ENCODE results near the gene PEBP1.

PEBP1 gene

DNA sequence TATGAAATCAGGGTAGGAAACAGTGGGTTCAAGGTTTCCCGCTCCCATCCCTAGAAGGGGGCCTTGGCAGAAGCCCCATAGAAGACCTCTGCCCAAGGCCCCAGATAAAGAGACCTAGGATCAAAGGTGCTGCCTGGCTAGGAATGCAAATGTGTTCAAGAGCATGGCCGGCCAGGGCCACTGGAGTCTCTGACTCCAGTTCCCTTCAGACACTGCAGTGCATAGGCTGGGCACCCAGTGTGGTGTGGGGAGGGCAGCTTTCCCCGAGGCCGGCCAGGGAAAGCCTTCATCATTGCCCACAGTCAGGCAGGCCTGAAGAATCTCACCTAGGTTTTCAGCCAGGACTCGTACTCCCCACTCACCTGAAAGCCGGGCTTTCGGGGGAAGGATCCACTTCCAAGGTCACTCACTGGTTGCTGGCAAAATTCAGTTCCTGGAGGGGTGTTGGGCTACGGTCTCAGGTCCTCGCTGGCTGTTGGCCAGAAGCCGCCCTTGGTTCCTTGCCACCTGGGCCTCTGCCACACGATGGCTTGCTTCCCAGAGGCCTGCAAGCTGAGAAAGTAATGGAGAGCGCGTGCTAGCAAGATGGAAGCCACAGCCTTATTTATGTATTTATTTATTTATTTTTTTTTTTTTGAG, 9.7 kb upstream of the PEBP1 start:
- peaks cover 0 to 4% of the 10 kb centered on the region in 2 experiments; a peak in 2 of 3 replicates for H3K36me3 ChIP-seq (ENCODE audit: control insufficient read depth in 2 of 2, insufficient read depth in 1 of 2, low read length in 2 of 2)
- H3K27ac ChIP-seq (ENCODE audit: extremely low read depth, low read depth, low read length), result no peak overlapping the region
- TF ChIP-seq ZNF548 (tag by site-specific recombination; IDR thresholded peaks at IDR 0.05) (no peak), HOXA7 (CRISPR knock-in tag; IDR thresholded peaks at IDR 0.05; ENCODE audit: borderline replicate concordance) (no peak), GFI1B (tag by site-specific recombination; IDR thresholded peaks at IDR 0.05) (no peak), ZNF132 (tag by site-specific recombination; IDR thresholded peaks at IDR 0.05; ENCODE audit: borderline replicate concordance) (no peak), ZNF626 (tag by site-specific recombination; IDR thresholded peaks at IDR 0.05) (no peak), SALL2 (tag by site-specific recombination; IDR thresholded peaks at IDR 0.05; ENCODE audit: borderline replicate concordance) (no peak), ZNF558 (tag by site-specific recombination; IDR thresholded peaks at IDR 0.05) (no peak), ZNF37A (tag by site-specific recombination; IDR thresholded peaks at IDR 0.05) (no peak), HOXC10 (CRISPR knock-in tag; IDR thresholded peaks at IDR 0.05) (no peak), ZNF146 (tag by site-specific recombination; IDR thresholded peaks at IDR 0.05) (no peak), HOXD13 (CRISPR knock-in tag; IDR thresholded peaks at IDR 0.05; ENCODE audit: borderline replicate concordance) (no peak), SCRT1 (tag by site-specific recombination; IDR thresholded peaks at IDR 0.05; ENCODE audit: borderline replicate concordance) (no peak), KLF10 (tag by site-specific recombination; IDR thresholded peaks at IDR 0.05) (no peak), ZNF768 (tag by site-specific recombination; IDR thresholded peaks at IDR 0.05) (no peak), ZNF776 (tag by site-specific recombination; IDR thresholded peaks at IDR 0.05; ENCODE audit: borderline replicate concordance) (no peak), ZFP41 (tag by site-specific recombination; IDR thresholded peaks at IDR 0.05; ENCODE audit: borderline replicate concordance) (no peak), SP2 (tag by site-specific recombination; IDR thresholded peaks at IDR 0.05) (no peak)
- TF ChIP-seq, protein P1, sequence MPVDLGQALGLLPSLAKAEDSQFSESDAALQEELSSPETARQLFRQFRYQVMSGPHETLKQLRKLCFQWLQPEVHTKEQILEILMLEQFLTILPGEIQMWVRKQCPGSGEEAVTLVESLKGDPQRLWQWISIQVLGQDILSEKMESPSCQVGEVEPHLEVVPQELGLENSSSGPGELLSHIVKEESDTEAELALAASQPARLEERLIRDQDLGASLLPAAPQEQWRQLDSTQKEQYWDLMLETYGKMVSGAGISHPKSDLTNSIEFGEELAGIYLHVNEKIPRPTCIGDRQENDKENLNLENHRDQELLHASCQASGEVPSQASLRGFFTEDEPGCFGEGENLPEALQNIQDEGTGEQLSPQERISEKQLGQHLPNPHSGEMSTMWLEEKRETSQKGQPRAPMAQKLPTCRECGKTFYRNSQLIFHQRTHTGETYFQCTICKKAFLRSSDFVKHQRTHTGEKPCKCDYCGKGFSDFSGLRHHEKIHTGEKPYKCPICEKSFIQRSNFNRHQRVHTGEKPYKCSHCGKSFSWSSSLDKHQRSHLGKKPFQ (tag by site-specific recombination; IDR thresholded peaks at IDR 0.05), result no peak
- TF ChIP-seq, protein P2, sequence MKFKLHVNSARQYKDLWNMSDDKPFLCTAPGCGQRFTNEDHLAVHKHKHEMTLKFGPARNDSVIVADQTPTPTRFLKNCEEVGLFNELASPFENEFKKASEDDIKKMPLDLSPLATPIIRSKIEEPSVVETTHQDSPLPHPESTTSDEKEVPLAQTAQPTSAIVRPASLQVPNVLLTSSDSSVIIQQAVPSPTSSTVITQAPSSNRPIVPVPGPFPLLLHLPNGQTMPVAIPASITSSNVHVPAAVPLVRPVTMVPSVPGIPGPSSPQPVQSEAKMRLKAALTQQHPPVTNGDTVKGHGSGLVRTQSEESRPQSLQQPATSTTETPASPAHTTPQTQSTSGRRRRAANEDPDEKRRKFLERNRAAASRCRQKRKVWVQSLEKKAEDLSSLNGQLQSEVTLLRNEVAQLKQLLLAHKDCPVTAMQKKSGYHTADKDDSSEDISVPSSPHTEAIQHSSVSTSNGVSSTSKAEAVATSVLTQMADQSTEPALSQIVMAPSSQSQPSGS (tag by site-specific recombination; IDR thresholded peaks at IDR 0.05; ENCODE audit: low read depth), result no peak
- CTCF ChIA-PET, result no interaction called here
- H3K4me1 ChIP-seq (ENCODE audit: control insufficient read depth, insufficient read depth, low read length), result peaks cover 1% of the 10 kb centered on the region; the same call in 1 of the 2 replicates
- no peaks in the 10 kb centered on the region for H3K9me3 ChIP-seq (ENCODE audit: control insufficient read depth, insufficient read depth, low read depth, low read length)
- no peak overlapping the region for H3K4me3 ChIP-seq (ENCODE audit: low read depth, low read length)
- POLR2A ChIA-PET, result no interaction called here

DNA sequence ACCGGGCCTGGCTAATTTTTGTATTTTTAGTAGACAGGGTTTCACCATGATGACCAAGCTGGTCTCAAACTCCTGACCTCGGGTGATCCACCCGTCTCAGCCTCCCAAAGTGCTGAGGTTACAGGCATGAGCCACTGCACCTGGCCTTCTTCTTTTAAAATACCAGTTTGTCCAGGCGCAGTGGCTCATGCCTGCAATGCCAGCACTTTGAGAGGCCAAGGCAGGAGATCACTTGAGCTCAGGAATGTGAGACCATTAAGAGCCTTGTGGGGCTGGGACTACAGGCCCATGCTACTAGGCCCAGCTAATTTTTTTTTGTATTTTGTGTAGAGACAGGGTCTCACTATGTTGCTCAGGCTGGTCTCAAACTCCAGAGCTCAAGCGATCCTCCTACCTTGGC, 8.1 kb upstream of the PEBP1 start:
- Histone ChIP-seq H3K4me1 (ENCODE audit: control insufficient read depth, insufficient read depth, low read length) (peaks cover 10% of the 10 kb centered on the region; the same call in 1 of the 2 replicates), H3K4me3 (ENCODE audit: low read depth, low read length) (no peak overlapping the region), H3K9me3 (ENCODE audit: control insufficient read depth, insufficient read depth, low read depth, low read length) (no peaks in the 10 kb centered on the region), H3K27ac (ENCODE audit: extremely low read depth, low read depth, low read length) (no peak overlapping the region), H3K36me3 (ENCODE audit: control insufficient read depth in 2 of 2, insufficient read depth in 1 of 2, low read length in 2 of 2) (peaks cover 0 to 4% of the 10 kb centered on the region in 2 experiments; a peak in 2 of 3 replicates)
- ChIA-PET POLR2A (no interaction called here), CTCF (interaction anchor here (0.6 to 0.7 kb wide), 3 partner anchors 72 to 259 kb away, joined by 3 to 4 read pairs (median 3); no protein-coding TSS in a partner anchor)
- TF ChIP-seq ZNF140 (tag by site-specific recombination; IDR thresholded peaks at IDR 0.05) (no peak), ZBTB21 (tag by site-specific recombination; IDR thresholded peaks at IDR 0.05) (no peak), ZNF19 (tag by site-specific recombination; IDR thresholded peaks at IDR 0.05; ENCODE audit: low read depth) (no peak), ZNF521 (tag by site-specific recombination; IDR thresholded peaks at IDR 0.05) (no peak), ZBTB8A (tag by site-specific recombination; IDR thresholded peaks at IDR 0.05) (no peak)
- TF ChIP-seq, protein P3, sequence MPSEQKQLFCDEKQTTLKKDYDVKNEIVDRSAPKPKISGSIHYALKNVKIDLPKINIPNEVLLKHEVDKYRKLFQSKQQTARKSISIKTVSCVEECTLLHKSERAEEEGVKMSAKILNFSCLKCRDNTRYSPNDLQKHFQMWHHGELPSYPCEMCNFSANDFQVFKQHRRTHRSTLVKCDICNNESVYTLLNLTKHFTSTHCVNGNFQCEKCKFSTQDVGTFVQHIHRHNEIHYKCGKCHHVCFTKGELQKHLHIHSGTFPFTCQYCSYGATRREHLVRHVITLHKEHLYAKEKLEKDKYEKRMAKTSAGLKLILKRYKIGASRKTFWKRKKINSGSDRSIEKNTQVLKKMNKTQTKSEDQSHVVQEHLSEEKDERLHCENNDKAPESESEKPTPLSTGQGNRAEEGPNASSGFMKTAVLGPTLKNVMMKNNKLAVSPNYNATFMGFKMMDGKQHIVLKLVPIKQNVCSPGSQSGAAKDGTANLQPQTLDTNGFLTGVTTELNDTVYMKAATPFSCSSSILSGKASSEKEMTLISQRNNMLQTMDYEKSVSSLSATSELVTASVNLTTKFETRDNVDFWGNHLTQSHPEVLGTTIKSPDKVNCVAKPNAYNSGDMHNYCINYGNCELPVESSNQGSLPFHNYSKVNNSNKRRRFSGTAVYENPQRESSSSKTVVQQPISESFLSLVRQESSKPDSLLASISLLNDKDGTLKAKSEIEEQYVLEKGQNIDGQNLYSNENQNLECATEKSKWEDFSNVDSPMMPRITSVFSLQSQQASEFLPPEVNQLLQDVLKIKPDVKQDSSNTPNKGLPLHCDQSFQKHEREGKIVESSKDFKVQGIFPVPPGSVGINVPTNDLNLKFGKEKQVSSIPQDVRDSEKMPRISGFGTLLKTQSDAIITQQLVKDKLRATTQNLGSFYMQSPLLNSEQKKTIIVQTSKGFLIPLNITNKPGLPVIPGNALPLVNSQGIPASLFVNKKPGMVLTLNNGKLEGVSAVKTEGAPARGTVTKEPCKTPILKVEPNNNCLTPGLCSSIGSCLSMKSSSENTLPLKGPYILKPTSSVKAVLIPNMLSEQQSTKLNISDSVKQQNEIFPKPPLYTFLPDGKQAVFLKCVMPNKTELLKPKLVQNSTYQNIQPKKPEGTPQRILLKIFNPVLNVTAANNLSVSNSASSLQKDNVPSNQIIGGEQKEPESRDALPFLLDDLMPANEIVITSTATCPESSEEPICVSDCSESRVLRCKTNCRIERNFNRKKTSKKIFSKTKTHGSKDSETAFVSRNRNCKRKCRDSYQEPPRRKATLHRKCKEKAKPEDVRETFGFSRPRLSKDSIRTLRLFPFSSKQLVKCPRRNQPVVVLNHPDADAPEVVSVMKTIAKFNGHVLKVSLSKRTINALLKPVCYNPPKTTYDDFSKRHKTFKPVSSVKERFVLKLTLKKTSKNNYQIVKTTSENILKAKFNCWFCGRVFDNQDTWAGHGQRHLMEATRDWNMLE (tag by site-specific recombination; conservative IDR thresholded peaks at IDR 0.05; ENCODE audit: low read depth), result no peak
- TF ChIP-seq, protein P4, sequence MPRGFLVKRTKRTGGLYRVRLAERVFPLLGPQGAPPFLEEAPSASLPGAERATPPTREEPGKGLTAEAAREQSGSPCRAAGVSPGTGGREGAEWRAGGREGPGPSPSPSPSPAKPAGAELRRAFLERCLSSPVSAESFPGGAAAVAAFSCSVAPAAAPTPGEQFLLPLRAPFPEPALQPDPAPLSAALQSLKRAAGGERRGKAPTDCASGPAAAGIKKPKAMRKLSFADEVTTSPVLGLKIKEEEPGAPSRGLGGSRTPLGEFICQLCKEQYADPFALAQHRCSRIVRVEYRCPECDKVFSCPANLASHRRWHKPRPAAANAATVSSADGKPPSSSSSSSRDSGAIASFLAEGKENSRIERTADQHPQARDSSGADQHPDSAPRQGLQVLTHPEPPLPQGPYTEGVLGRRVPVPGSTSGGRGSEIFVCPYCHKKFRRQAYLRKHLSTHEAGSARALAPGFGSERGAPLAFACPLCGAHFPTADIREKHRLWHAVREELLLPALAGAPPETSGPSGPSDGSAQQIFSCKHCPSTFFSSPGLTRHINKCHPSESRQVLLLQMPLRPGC (tag by site-specific recombination; IDR thresholded peaks at IDR 0.05), result no peak
